CD14-positive monocyte (primary cell): Measurements from ENCODE around the gene C6orf132. TPM values are rescaled to one million over a fixed set of nuclear protein-coding genes. Genes with fewer than 3 reads are reported as not detected.
A peak's percentile ranks its signal among the peaks of the same experiment; 100 is the strongest.

Experiments
- DNase-seq, 3 donors: peaks; one replicate each; pipeline ENCODE4 v3.0.0-alpha.2; 2011 to 2022
- H2AFZ ChIP-seq: 2 replicates; pipeline ENCODE4 v1.6.0; 2012; ENCODE audit warnings: mild to moderate bottlenecking, low read depth, low read length, inconsistent platforms; ENCODE audit not compliant: insufficient read depth, poor library complexity, severe bottlenecking
- H3K27ac ChIP-seq, 2 donors: 1 replicate in 1 of 2; 2 replicates in 1 of 2; pipeline ENCODE4 v1.5.1; 2012 to 2013; ENCODE audit warnings: low read length in 2 of 2, control low read depth in 1 of 2, inconsistent platforms in 1 of 2, low read depth in 1 of 2, mild to moderate bottlenecking in 1 of 2
- H3K27me3 ChIP-seq, 2 donors: one replicate each; pipeline versions ENCODE4 v1.6.0 to v1.6.1; 2011 to 2013; ENCODE audit warnings: low read length in 2 of 2; ENCODE audit not compliant: control insufficient read depth in 2 of 2, insufficient read depth in 2 of 2
- H3K36me3 ChIP-seq, 2 donors: replicated peaks in 1 of 2; 1 replicate in 1 of 2; 2 replicates in 1 of 2; pipeline versions ENCODE4 v1.5.1 to v1.6.1; 2012 to 2013; ENCODE audit warnings: low read length in 2 of 2, control low read depth in 1 of 2, inconsistent platforms in 1 of 2, mild to moderate bottlenecking in 1 of 2; ENCODE audit not compliant: insufficient read depth in 2 of 2, control insufficient read depth in 1 of 2
- H3K4me1 ChIP-seq, 2 donors: 1 replicate in 1 of 2; 2 replicates in 1 of 2; pipeline versions ENCODE4 v1.5.1 to v1.6.1; 2012 to 2013; ENCODE audit warnings: low read length in 2 of 2, control low read depth in 1 of 2, inconsistent platforms in 1 of 2, mild to moderate bottlenecking in 1 of 2, moderate library complexity in 1 of 2; ENCODE audit not compliant: insufficient read depth in 2 of 2, control insufficient read depth in 1 of 2
- H3K4me2 ChIP-seq: replicated peaks from 2 replicates; pipeline ENCODE3; 2012; ENCODE audit warnings: low read length, moderate library complexity, mild to moderate bottlenecking; ENCODE audit not compliant: poor library complexity, severe bottlenecking; ENCODE audit errors: extremely low read depth
- H3K4me3 ChIP-seq, 3 experiments: fragments of 200-600 bp in 1 of 3; sonication (generic) in 1 of 3; replicated peaks in 1 of 3; 1 replicate in 2 of 3; 2 replicates in 1 of 3; pipeline ENCODE4 v1.5.1; 2011 to 2013; ENCODE audit warnings: low read length in 3 of 3, mild to moderate bottlenecking in 3 of 3, control low read depth in 2 of 3, low read depth in 2 of 3, inconsistent platforms in 1 of 3, moderate library complexity in 1 of 3
- H3K79me2 ChIP-seq: 2 replicates; pipeline ENCODE4 v1.6.0; 2012; ENCODE audit warnings: mild to moderate bottlenecking, control low read depth, inconsistent platforms, low read length, moderate library complexity; ENCODE audit not compliant: insufficient read depth
- H3K9ac ChIP-seq: 2 replicates; pipeline ENCODE4 v1.6.0; 2017; ENCODE audit warnings: low read length, mild to moderate bottlenecking; ENCODE audit not compliant: insufficient read depth, poor library complexity, severe bottlenecking
- H3K9me3 ChIP-seq, 2 donors: replicated peaks in 1 of 2; 1 replicate in 1 of 2; 2 replicates in 1 of 2; pipeline versions ENCODE4 v1.5.1 to v1.6.1; 2012 to 2013; ENCODE audit warnings: low read length in 2 of 2, control low read depth in 1 of 2; ENCODE audit not compliant: control insufficient read depth in 1 of 2, insufficient read depth in 1 of 2
- H4K20me1 ChIP-seq: 2 replicates; pipeline ENCODE4 v1.6.0; 2012; ENCODE audit warnings: mild to moderate bottlenecking, low read length, control low read depth, moderate library complexity; ENCODE audit not compliant: insufficient read depth
- H3K27ac Mint-ChIP-seq, 7 donors: one replicate each; pipeline ENCODE4 v1.8.0; 2020; ENCODE audit warnings: mild to moderate bottlenecking in 7 of 7, mixed read lengths in 7 of 7, moderate library complexity in 6 of 7, inconsistent platforms in 2 of 7
- H3K27me3 Mint-ChIP-seq, 3 donors: one replicate each; pipeline ENCODE4 v1.8.0; 2021 to 2022; ENCODE audit warnings: low read depth in 3 of 3, mild to moderate bottlenecking in 3 of 3, mixed read lengths in 3 of 3, moderate library complexity in 3 of 3, inconsistent platforms in 1 of 3
- H3K36me3 Mint-ChIP-seq, 2 donors: one replicate each; pipeline ENCODE4 v1.8.0; 2020; ENCODE audit warnings: mixed read lengths in 2 of 2, inconsistent platforms in 1 of 2, mild to moderate bottlenecking in 1 of 2
- H3K4me1 Mint-ChIP-seq: one replicate; pipeline ENCODE4 v1.8.0; 2020; ENCODE audit warnings: mild to moderate bottlenecking, mixed read lengths
- H3K4me3 Mint-ChIP-seq, 2 donors: one replicate each; pipeline ENCODE4 v1.8.0; 2020; ENCODE audit warnings: mild to moderate bottlenecking in 2 of 2, mixed read lengths in 2 of 2, moderate library complexity in 1 of 2
- H3K9me3 Mint-ChIP-seq, 7 donors: one replicate each; pipeline ENCODE4 v1.8.0; 2020 to 2022; ENCODE audit warnings: mixed read lengths in 7 of 7, mild to moderate bottlenecking in 6 of 7, moderate library complexity in 6 of 7, inconsistent platforms in 2 of 7
- WGBS: methylation state at CpG from one replicate; pipeline ENCODE4 v1.1.5; 2013; ENCODE audit warnings: missing lambda C conversion rate; ENCODE audit not compliant: insufficient coverage; 5-methylcytosine and 5-hydroxymethylcytosine counted together
- intact Hi-C, 2 donors: fragments of 100-400 bp; cut with micrococcal nuclease; formaldehyde crosslinking; loops; one replicate each; pipeline versions ENCODE4 v1.15.0 to v1.15.1; 2023
- polyA plus RNA-seq, 3 donors: library from polyadenylated mRNA; depleted of rRNA in 1 of 3; unstranded in 2 of 3; stranded (reverse) in 1 of 3; fragments of 300-500 nt in 2 of 3; fragments of >200 nt in 1 of 3; fragmentation: Illumina TruSeq in 2 of 3; gene quantifications; 1 replicate in 2 of 3; 2 replicates in 1 of 3; pipeline ENCODE4 v1.2.3, GENCODE V29; 2012 to 2021
- TF ChIP-seq, protein P1 (sequence below): fragments of 200-600 bp; IDR thresholded peaks from one replicate; pipeline ENCODE4 v1.8.0; 2022; ENCODE audit warnings: antibody characterized with exemption, mild to moderate bottlenecking

Gene C6orf132
- polyA plus RNA-seq, 3 donors, result not detected

DNA sequence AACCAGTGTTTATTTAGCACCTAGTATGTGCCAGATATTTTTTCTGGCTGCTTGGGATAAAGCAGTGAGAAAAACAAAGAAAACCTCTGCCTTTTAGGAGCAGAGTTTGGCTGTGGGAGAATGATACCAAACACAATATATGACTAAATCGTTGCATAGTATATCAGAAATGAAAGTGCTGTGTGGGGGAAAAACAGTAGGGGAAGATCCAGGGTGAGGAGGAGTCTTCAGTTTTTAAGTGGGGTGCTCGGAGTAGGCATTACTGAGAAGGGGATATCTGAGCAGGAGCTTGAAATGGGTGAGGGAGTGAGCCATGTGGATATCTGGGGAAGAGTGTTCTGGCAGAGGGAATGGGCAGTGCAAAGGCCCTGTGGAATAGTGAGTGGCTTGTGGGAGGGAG lies 69.1 kb downstream of the C6orf132 start:
- H3K27ac Mint-ChIP-seq, result peak overlapping the region in 1 of 7 donors; percentile 35
- H3K27me3 Mint-ChIP-seq, result peaks cover 0 to 2% (median 0%) of the 10 kb centered on the region in 3 donors
- H3K36me3 Mint-ChIP-seq, result peaks cover 53 to 71% of the 10 kb centered on the region in 2 donors
- no peaks in the 10 kb centered on the region for H3K4me1 Mint-ChIP-seq
- peaks cover 5% of the 10 kb centered on the region for H4K20me1 ChIP-seq
- no peaks in the 10 kb centered on the region for H3K4me1 ChIP-seq
- intact Hi-C loops, result no loop called here
- no peak overlapping the region for H3K9ac ChIP-seq
- TF ChIP-seq, protein P1, sequence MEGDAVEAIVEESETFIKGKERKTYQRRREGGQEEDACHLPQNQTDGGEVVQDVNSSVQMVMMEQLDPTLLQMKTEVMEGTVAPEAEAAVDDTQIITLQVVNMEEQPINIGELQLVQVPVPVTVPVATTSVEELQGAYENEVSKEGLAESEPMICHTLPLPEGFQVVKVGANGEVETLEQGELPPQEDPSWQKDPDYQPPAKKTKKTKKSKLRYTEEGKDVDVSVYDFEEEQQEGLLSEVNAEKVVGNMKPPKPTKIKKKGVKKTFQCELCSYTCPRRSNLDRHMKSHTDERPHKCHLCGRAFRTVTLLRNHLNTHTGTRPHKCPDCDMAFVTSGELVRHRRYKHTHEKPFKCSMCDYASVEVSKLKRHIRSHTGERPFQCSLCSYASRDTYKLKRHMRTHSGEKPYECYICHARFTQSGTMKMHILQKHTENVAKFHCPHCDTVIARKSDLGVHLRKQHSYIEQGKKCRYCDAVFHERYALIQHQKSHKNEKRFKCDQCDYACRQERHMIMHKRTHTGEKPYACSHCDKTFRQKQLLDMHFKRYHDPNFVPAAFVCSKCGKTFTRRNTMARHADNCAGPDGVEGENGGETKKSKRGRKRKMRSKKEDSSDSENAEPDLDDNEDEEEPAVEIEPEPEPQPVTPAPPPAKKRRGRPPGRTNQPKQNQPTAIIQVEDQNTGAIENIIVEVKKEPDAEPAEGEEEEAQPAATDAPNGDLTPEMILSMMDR, result no peak
- no peak overlapping the region for H3K4me2 ChIP-seq
- H3K9me3 Mint-ChIP-seq, result no peaks in the 10 kb centered on the region
- no peaks in the 10 kb centered on the region for H3K9me3 ChIP-seq
- no peak overlapping the region for H3K27ac ChIP-seq
- WGBS, result 100% methylated on average over 2 of the region's 2 CpGs
- H3K4me3 ChIP-seq, result no peak overlapping the region
- H3K4me3 Mint-ChIP-seq, result no peak overlapping the region
- H3K27me3 ChIP-seq, result no peaks in the 10 kb centered on the region
- H3K79me2 ChIP-seq, result no peaks in the 10 kb centered on the region
- no peak for DNase-seq
- H2AFZ ChIP-seq, result no peak overlapping the region
- H3K36me3 ChIP-seq, result peaks cover 77 to 96% of the 10 kb centered on the region in 2 donors

DNA sequence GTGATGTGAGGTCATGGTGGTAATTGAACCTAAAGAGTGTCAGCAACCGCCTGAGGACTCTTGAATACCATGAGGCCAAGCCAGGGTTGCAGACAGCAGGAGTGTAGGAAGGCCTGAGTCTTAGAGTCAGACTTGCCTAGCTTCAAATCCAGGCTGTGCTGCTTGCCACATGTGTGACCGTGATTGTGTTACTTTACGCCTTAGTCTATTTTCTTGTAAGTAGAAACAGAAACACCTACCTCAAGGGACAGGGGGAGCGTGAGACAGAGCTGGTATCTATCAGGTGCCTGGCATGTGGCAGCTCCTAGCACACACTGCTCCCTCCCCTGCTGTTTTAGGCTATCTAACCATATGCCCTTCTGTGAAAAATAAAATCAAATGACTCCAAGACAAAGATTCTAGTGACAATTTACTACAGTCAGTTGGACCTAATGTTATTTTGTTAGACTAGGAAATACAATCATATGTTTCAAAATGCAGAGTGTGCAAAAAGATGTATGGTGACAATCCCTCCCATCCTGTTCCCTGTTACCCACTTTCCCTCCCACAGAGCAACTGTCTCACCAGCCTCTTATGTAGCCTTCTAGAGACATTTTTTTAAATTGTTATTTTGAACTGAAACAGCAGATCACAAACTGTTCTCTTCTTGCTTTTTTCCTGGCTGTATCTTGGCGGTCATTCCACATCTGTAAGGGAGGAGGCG lies 70.4 kb downstream of the C6orf132 start:
- peaks cover 0 to 2% (median 0%) of the 10 kb centered on the region in 3 donors for H3K27me3 Mint-ChIP-seq

More for the DNA sequence above, 70.4 kb downstream of the C6orf132 start:
- no peaks in the 10 kb centered on the region for H3K9me3 Mint-ChIP-seq
- no peak overlapping the region for H3K9ac ChIP-seq
- H3K4me3 Mint-ChIP-seq, result no peak overlapping the region
- TF ChIP-seq, protein P1, result no peak
- no peaks in the 10 kb centered on the region for H3K79me2 ChIP-seq
- H4K20me1 ChIP-seq, result peaks cover 5% of the 10 kb centered on the region
- H3K4me1 Mint-ChIP-seq, result no peaks in the 10 kb centered on the region
- H3K27ac Mint-ChIP-seq, result no peak overlapping the region
- no peaks in the 10 kb centered on the region for H3K4me1 ChIP-seq
- no peak overlapping the region for H3K4me3 ChIP-seq
- H3K36me3 ChIP-seq, result peaks cover 76 to 96% of the 10 kb centered on the region in 2 donors
- H2AFZ ChIP-seq, result no peak overlapping the region
- no peak overlapping the region for H3K4me2 ChIP-seq
- no peaks in the 10 kb centered on the region for H3K9me3 ChIP-seq
- no peak for DNase-seq
- peaks cover 44 to 58% of the 10 kb centered on the region in 2 donors for H3K36me3 Mint-ChIP-seq
- intact Hi-C loops, result no loop called here
- WGBS, result 50% methylated on average over 2 of the region's 6 CpGs
- H3K27ac ChIP-seq, result no peak overlapping the region
- H3K27me3 ChIP-seq, result no peaks in the 10 kb centered on the region
